Neural crest cell (in vitro differentiated cells): Measurements from ENCODE around the gene TAMM41. TPM values are rescaled to one million over a fixed set of nuclear protein-coding genes. Genes with fewer than 3 reads are reported as not detected.

Experiments used
- DNase-seq: peaks from one replicate; pipeline ENCODE4 v3.0.0; 2021; ENCODE audit warnings: low read depth, mixed read lengths, low spot score
- H3K27ac Mint-ChIP-seq: one replicate; pipeline ENCODE4 v1.8.0; 2021; ENCODE audit warnings: mild to moderate bottlenecking, mixed read lengths; ENCODE audit not compliant: unreplicated experiment
- H3K27me3 Mint-ChIP-seq: 2 replicates; pipeline ENCODE4 v1.8.0; 2021; ENCODE audit warnings: low read depth, mild to moderate bottlenecking, mixed read lengths
- H3K36me3 Mint-ChIP-seq: 2 replicates; pipeline ENCODE4 v1.8.0; 2021; ENCODE audit warnings: low read depth, mild to moderate bottlenecking, mixed read lengths
- H3K4me1 Mint-ChIP-seq: 2 replicates; pipeline ENCODE4 v1.8.0; 2021; ENCODE audit warnings: mixed read lengths
- H3K4me3 Mint-ChIP-seq: one replicate; pipeline ENCODE4 v1.8.0; 2021; ENCODE audit warnings: mild to moderate bottlenecking, mixed read lengths
- H3K9me3 Mint-ChIP-seq: 2 replicates; pipeline ENCODE4 v1.8.0; 2021; ENCODE audit warnings: mixed read lengths
- total RNA-seq: library from RNA; stranded (reverse); gene quantifications from 2 replicates; pipeline ENCODE4 v1.2.1, GENCODE V29; 2021
- TF ChIP-seq, protein P1 (sequence below): fragments of 200-600 bp; sonication (generic); conservative IDR thresholded peaks from 2 replicates; pipeline ENCODE4 v1.5.0; 2021; ENCODE audit warnings: antibody characterized with exemption, mild to moderate bottlenecking

TAMM41 gene
- total RNA-seq, 1 donor from 2014 or later = 23.6 TPM

- Mint-ChIP-seq H3K9me3 (no peaks in the 10 kb centered on the region), H3K36me3 (no peaks in the 10 kb centered on the region), H3K4me1 (peaks cover 16% of the 10 kb centered on the region), H3K27ac (peak overlapping the region; percentile 24), H3K27me3 (no peaks in the 10 kb centered on the region), H3K4me3 (peak overlapping the region; percentile 2)
- TF ChIP-seq, protein P1, sequence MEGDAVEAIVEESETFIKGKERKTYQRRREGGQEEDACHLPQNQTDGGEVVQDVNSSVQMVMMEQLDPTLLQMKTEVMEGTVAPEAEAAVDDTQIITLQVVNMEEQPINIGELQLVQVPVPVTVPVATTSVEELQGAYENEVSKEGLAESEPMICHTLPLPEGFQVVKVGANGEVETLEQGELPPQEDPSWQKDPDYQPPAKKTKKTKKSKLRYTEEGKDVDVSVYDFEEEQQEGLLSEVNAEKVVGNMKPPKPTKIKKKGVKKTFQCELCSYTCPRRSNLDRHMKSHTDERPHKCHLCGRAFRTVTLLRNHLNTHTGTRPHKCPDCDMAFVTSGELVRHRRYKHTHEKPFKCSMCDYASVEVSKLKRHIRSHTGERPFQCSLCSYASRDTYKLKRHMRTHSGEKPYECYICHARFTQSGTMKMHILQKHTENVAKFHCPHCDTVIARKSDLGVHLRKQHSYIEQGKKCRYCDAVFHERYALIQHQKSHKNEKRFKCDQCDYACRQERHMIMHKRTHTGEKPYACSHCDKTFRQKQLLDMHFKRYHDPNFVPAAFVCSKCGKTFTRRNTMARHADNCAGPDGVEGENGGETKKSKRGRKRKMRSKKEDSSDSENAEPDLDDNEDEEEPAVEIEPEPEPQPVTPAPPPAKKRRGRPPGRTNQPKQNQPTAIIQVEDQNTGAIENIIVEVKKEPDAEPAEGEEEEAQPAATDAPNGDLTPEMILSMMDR = no peak
- DNase-seq = peak; percentile 29
Measured at GRCh38 chr3:11770477-11771391, 76.0 kb downstream of the TAMM41 start.

GRCh38 chr3:11769704-11770476 is 76.8 kb downstream of the TAMM41 start:
- Mint-ChIP-seq H3K27ac (no peak overlapping the region), H3K36me3 (no peaks in the 10 kb centered on the region), H3K4me3 (peak overlapping the region; percentile 2), H3K4me1 (peaks cover 16% of the 10 kb centered on the region), H3K27me3 (no peaks in the 10 kb centered on the region), H3K9me3 (no peaks in the 10 kb centered on the region)
- DNase-seq = no peak
- TF ChIP-seq, protein P1 = no peak

- TF ChIP-seq, protein P1 = no peak
- no peaks in the 10 kb centered on the region for H3K36me3 Mint-ChIP-seq
- no peak overlapping the region for H3K4me3 Mint-ChIP-seq
- H3K9me3 Mint-ChIP-seq = no peaks in the 10 kb centered on the region
- H3K27me3 Mint-ChIP-seq = no peaks in the 10 kb centered on the region
- H3K27ac Mint-ChIP-seq = peak overlapping the region; percentile 73
- no peak for DNase-seq
- H3K4me1 Mint-ChIP-seq = peaks cover 16% of the 10 kb centered on the region
Measured at GRCh38 chr3:11768604-11769003, 78.1 kb downstream of the TAMM41 start.

DNA sequence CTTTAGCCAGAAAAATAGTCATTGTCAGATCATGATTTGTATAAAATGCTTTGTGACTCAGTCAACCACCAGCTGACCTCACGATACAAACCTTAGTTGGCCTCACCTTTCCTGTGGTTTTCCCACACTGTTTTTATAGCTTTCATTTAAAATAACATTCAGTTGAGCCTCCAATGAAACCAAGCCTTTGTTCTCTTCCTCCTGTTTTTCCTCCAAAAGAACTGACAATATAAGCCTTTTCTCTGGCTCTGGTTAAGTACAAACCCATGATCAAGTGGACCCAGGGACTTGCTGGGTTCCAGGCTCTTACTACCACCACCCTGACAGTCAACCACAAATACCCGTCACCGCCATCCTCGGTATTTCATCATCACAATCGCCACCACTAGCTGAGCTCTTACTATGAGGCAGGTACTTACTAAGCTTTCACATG is 81.7 kb downstream of the TAMM41 start:
- Mint-ChIP-seq H3K27ac (no peak overlapping the region), H3K4me3 (no peak overlapping the region), H3K4me1 (peaks cover 7% of the 10 kb centered on the region), H3K9me3 (no peaks in the 10 kb centered on the region), H3K36me3 (no peaks in the 10 kb centered on the region), H3K27me3 (no peaks in the 10 kb centered on the region)
- TF ChIP-seq, protein P1 = no peak
- DNase-seq = no peak

GRCh38 chr3:11759996-11760395 is 86.7 kb downstream of the TAMM41 start:
- DNase-seq = no peak
- TF ChIP-seq, protein P1 = no peak
- no peaks in the 10 kb centered on the region for H3K36me3 Mint-ChIP-seq
- H3K9me3 Mint-ChIP-seq = no peaks in the 10 kb centered on the region
- peaks cover 4% of the 10 kb centered on the region for H3K4me1 Mint-ChIP-seq
- H3K27me3 Mint-ChIP-seq = no peaks in the 10 kb centered on the region
- no peak overlapping the region for H3K27ac Mint-ChIP-seq
- H3K4me3 Mint-ChIP-seq = no peak overlapping the region
